SH-SY5Y (cell line): ENCODE results near the gene CC2D2B.

ENCODE experiments used
- GATA2 ChIP-seq: IDR thresholded peaks from 2 replicates; pipeline ENCODE4 v1.6.1; 2011; ENCODE audit warnings: mild to moderate bottlenecking, low read depth, low read length
- GATA3 ChIP-seq: IDR thresholded peaks from 2 replicates; pipeline ENCODE4 v1.6.1; 2011; ENCODE audit warnings: low read depth, mild to moderate bottlenecking, low read length, moderate library complexity

The CC2D2B gene

GRCh38 chr10:95976362-95977229 lies 68.8 kb downstream of the CC2D2B start:
- TF ChIP-seq GATA3 (no peak), GATA2 (no peak)

GRCh38 chr10:95982200-95982599 lies 74.4 kb downstream of the CC2D2B start:
- TF ChIP-seq GATA3 (no peak), GATA2 (no peak)

GRCh38 chr10:95987685-95988426 lies 80.1 kb downstream of the CC2D2B start:
- no peak for TF ChIP-seq GATA2
- TF ChIP-seq GATA3, result no peak

GRCh38 chr10:95988702-95989101 lies 80.9 kb downstream of the CC2D2B start:
- TF ChIP-seq GATA2 (no peak), GATA3 (no peak)

GRCh38 chr10:95998255-95998784 lies 90.5 kb downstream of the CC2D2B start:
- TF ChIP-seq GATA2 (no peak), GATA3 (no peak)

GRCh38 chr10:96013956-96014355 lies 106.2 kb downstream of the CC2D2B start:
- TF ChIP-seq GATA2 (no peak), GATA3 (no peak)

GRCh38 chr10:96014473-96015102 lies 106.8 kb downstream of the CC2D2B start:
- TF ChIP-seq GATA3 (no peak), GATA2 (no peak)

GRCh38 chr10:96017191-96017687 lies 109.5 kb downstream of the CC2D2B start:
- no peak for TF ChIP-seq GATA2
- no peak for TF ChIP-seq GATA3

GRCh38 chr10:96021332-96021731 lies 113.6 kb downstream of the CC2D2B start:
- TF ChIP-seq GATA2 (no peak), GATA3 (no peak)

GRCh38 chr10:96022739-96023138 lies 115.0 kb downstream of the CC2D2B start:
- TF ChIP-seq GATA3 (no peak), GATA2 (no peak)

- TF ChIP-seq GATA2 (no peak), GATA3 (no peak)
Measured at GRCh38 chr10:96023168-96023567, 115.4 kb downstream of the CC2D2B start.

GRCh38 chr10:96025566-96025965 lies 117.8 kb downstream of the CC2D2B start:
- no peak for TF ChIP-seq GATA3
- TF ChIP-seq GATA2, result no peak

GRCh38 chr10:96034625-96035024 lies 126.8 kb downstream of the CC2D2B start:
- TF ChIP-seq GATA2, result no peak
- no peak for TF ChIP-seq GATA3
